Upper lobe of left lung (tissue), 6 donors: Measurements from ENCODE around the gene ZNF628. TPM values are rescaled to one million over a fixed set of nuclear protein-coding genes. Genes with fewer than 3 reads are reported as not detected.
A peak's percentile ranks its signal among the peaks of the same experiment; 100 is the strongest.

Experiments used
- ATAC-seq, 2 donors: fragments of 200-7000 bp; cut with Tn5 transposase; one replicate each; pipeline ENCODE4 v1.9.1; 2022; ENCODE audit warnings: mild to moderate bottlenecking in 2 of 2, moderate library complexity in 2 of 2; ENCODE audit not compliant: low FRiP score in 2 of 2
- DNase-seq, 2 donors: peaks; one replicate each; pipeline ENCODE4 v3.0.0-alpha.2; 2019 to 2020
- H3K27ac ChIP-seq, 4 donors: fragments of 200-600 bp; sonication (generic); one replicate each; pipeline ENCODE4 v1.5.1; 2016 to 2019
- H3K27me3 ChIP-seq, 4 donors: fragments of 200-600 bp; sonication (generic); one replicate each; pipeline ENCODE4 v1.5.1; 2017 to 2019
- H3K36me3 ChIP-seq, 4 donors: fragments of 200-600 bp; sonication (generic); one replicate each; pipeline ENCODE4 v1.5.1; 2016 to 2019
- H3K4me1 ChIP-seq, 4 donors: fragments of 200-600 bp; sonication (generic); one replicate each; pipeline ENCODE4 v1.5.1; 2018 to 2019
- H3K4me3 ChIP-seq, 4 donors: fragments of 200-600 bp; sonication (generic); one replicate each; pipeline ENCODE4 v1.5.1; 2017 to 2019; ENCODE audit warnings: mild to moderate bottlenecking in 2 of 4, moderate library complexity in 1 of 4
- H3K9me3 ChIP-seq, 4 donors: fragments of 200-600 bp; sonication (generic); one replicate each; pipeline ENCODE4 v1.5.1; 2018 to 2019
- CTCF ChIP-seq, 6 experiments: fragments of 450-650 bp in 4 of 6; fragments of 200-600 bp in 2 of 6; sonication (generic) in 2 of 6; IDR thresholded peaks; one replicate each; pipeline ENCODE4 v1.5.1; 2016 to 2019; ENCODE audit warnings: antibody characterized with exemption in 6 of 6
- EP300 ChIP-seq, 4 donors: sonication (generic); formaldehyde crosslinking; IDR thresholded peaks; one replicate each; pipeline ENCODE4 v1.5.1; 2017; ENCODE audit warnings: antibody characterized with exemption in 4 of 4, control low read depth in 2 of 4
- POLR2A ChIP-seq, 4 donors: fragments of 450-650 bp; IDR thresholded peaks; one replicate each; pipeline ENCODE4 v1.5.1; 2016 to 2017; ENCODE audit warnings: antibody characterized with exemption in 4 of 4, mild to moderate bottlenecking in 2 of 4
- POLR2AphosphoS5 ChIP-seq, 2 donors: sonication (generic); formaldehyde crosslinking; IDR thresholded peaks; one replicate each; pipeline ENCODE4 v1.5.1; 2017; ENCODE audit warnings: antibody characterized with exemption in 2 of 2
- WGBS, 2 donors: methylation state at CpG; one replicate each; pipeline ENCODE4 v1.1.5; 2017 to 2018; 5-methylcytosine and 5-hydroxymethylcytosine counted together
- total RNA-seq, 6 donors: library from RNA; depleted of rRNA in 4 of 6; stranded (reverse); fragments of >200 nt in 4 of 6; gene quantifications; one replicate each; pipeline versions ENCODE4 v1.1.0 to v1.2.1, GENCODE V29; 2016 to 2021
- donor health status: DM: no; HTN: no; CAD: no; lungs with moderate emphysema.
- donor health status: DM: no; HTN: yes; CAD: no; lungs with severe emphysema.

The ZNF628 gene
- total RNA-seq, 6 donors from 2014 or later = 9.9 to 32.1 (median 12.4) TPM

GRCh38 chr19:55502197-55502952, 26.0 kb downstream of the ZNF628 start:
- H3K9me3 ChIP-seq = no peaks in the 10 kb centered on the region
- no peaks in the 10 kb centered on the region for H3K27me3 ChIP-seq
- 92 to 93% methylated on average over 9 of the region's 9 CpGs for WGBS, 2 donors
- TF ChIP-seq POLR2AphosphoS5 (IDR thresholded peaks at IDR 0.05) (no peak), CTCF (IDR thresholded peaks at IDR 0.05) (no peak), POLR2A (IDR thresholded peaks at IDR 0.05) (no peak), EP300 (IDR thresholded peaks at IDR 0.05) (no peak)
- H3K4me3 ChIP-seq = no peak overlapping the region
- DNase-seq (no peak), ATAC-seq (no peak)
- no peak overlapping the region for H3K27ac ChIP-seq
- H3K4me1 ChIP-seq = peaks cover 4 to 11% (median 7%) of the 10 kb centered on the region in 4 donors
- no peaks in the 10 kb centered on the region for H3K36me3 ChIP-seq

- DNase-seq (no peak), ATAC-seq (no peak)
- Histone ChIP-seq H3K4me3 (peak overlapping the region in 1 of 4 donors; percentile 48), H3K27me3 (no peaks in the 10 kb centered on the region), H3K9me3 (no peaks in the 10 kb centered on the region), H3K36me3 (no peaks in the 10 kb centered on the region), H3K27ac (no peak overlapping the region), H3K4me1 (peaks cover 4 to 11% (median 7%) of the 10 kb centered on the region in 4 donors)
- no peak for TF ChIP-seq POLR2AphosphoS5 (IDR thresholded peaks at IDR 0.05)
- TF ChIP-seq POLR2A (IDR thresholded peaks at IDR 0.05) = no peak
- TF ChIP-seq CTCF (IDR thresholded peaks at IDR 0.05) = no peak
- TF ChIP-seq EP300 (IDR thresholded peaks at IDR 0.05) = no peak
- WGBS, 2 donors = 79 to 89% methylated on average over 17 of the region's 17 CpGs
Observed at GRCh38 chr19:55503157-55503501, 26.7 kb downstream of the ZNF628 start.

DNA sequence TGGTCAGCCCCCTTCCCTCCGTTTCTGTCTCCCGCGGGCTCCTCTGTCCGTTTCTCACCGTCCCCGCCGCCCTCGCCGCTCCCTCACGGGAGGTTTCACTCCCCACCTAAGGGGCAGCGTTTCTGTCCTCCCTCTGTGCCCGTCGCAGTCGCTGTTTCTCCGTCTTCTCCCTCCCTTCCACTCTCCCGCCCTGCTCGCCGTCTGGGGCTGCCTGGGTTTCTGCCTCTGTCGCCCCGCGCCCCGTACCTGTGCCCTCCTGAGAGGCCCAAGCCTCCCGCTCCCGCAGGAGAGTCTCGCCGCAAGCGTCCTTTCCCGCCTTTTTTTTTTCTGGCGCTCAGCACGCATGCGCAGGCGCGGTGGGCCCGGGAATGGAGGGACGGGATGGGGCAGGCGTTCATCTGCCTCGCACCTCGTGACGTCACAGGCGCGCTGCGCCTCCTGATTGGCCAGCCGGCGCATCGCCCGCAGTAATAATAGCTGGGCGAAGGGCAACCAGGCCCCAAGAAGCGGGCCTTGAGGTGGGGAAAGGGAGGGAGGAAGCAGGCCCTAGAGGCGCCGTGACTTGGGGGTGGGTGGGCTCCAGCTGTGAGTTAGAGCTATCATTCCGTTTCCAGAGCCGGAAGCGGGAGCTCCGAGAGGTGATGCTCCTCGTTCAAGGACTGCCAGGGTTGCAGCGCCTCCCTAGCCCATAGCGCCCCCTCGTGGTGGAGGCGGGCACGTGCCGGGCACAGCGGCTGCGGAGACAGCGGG, 27.3 kb downstream of the ZNF628 start:
- DNase-seq (peak; percentile 90 to 99), ATAC-seq (peak; percentile 95 to 97)
- H3K4me1 ChIP-seq = peaks cover 4 to 11% (median 7%) of the 10 kb centered on the region in 4 donors
- H3K27me3 ChIP-seq = no peaks in the 10 kb centered on the region
- no peaks in the 10 kb centered on the region for H3K36me3 ChIP-seq
- peak overlapping the region; percentile 34 to 71 (median 50) for H3K4me3 ChIP-seq
- H3K9me3 ChIP-seq = no peaks in the 10 kb centered on the region
- H3K27ac ChIP-seq = peak overlapping the region; percentile 57 to 79 (median 70)
- TF ChIP-seq CTCF (IDR thresholded peaks at IDR 0.05) = peak; percentile 97 to 99 (median 98)
- TF ChIP-seq POLR2AphosphoS5 (IDR thresholded peaks at IDR 0.05) = peak in 1 of 2 donors; percentile 18
- TF ChIP-seq EP300 (IDR thresholded peaks at IDR 0.05) = no peak
- no peak for TF ChIP-seq POLR2A (IDR thresholded peaks at IDR 0.05)
- 14 to 24% methylated on average over 34 to 51 of the region's 64 CpGs for WGBS, 2 donors

DNA sequence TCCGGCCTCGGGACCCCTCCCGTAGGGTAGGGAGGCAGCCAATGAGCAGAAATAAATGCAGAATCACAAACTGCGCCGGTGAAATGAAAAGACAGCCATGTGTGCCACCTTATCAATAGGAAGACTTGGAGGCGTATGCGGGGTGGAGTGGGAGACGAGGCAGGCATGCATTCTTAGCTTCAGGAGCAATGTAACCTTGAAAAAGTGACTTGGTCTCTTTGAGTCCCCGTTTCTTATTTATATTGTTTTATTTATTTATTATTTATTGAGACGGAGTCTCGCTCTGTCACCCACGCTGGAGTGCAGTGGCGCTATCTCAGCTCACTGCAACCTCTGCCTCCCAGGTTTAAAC, 27.8 kb downstream of the ZNF628 start:
- no peak for ATAC-seq
- TF ChIP-seq POLR2A (IDR thresholded peaks at IDR 0.05) (no peak), POLR2AphosphoS5 (IDR thresholded peaks at IDR 0.05) (no peak), CTCF (IDR thresholded peaks at IDR 0.05) (no peak), EP300 (IDR thresholded peaks at IDR 0.05) (no peak)
- Histone ChIP-seq H3K36me3 (no peaks in the 10 kb centered on the region), H3K9me3 (no peaks in the 10 kb centered on the region), H3K4me3 (peak overlapping the region in 3 of 4 donors; percentile 48 to 71 (median 51)), H3K27me3 (no peaks in the 10 kb centered on the region), H3K4me1 (peaks cover 4 to 11% (median 7%) of the 10 kb centered on the region in 4 donors), H3K27ac (peak overlapping the region in 2 of 4 donors; percentile 73 to 79)
- no peak for DNase-seq
- 29% methylated on average over 13 of the region's 13 CpGs for WGBS, 2 donors
